ENCODE measurements around the gene RAPGEF2.

Gene RAPGEF2

DNA sequence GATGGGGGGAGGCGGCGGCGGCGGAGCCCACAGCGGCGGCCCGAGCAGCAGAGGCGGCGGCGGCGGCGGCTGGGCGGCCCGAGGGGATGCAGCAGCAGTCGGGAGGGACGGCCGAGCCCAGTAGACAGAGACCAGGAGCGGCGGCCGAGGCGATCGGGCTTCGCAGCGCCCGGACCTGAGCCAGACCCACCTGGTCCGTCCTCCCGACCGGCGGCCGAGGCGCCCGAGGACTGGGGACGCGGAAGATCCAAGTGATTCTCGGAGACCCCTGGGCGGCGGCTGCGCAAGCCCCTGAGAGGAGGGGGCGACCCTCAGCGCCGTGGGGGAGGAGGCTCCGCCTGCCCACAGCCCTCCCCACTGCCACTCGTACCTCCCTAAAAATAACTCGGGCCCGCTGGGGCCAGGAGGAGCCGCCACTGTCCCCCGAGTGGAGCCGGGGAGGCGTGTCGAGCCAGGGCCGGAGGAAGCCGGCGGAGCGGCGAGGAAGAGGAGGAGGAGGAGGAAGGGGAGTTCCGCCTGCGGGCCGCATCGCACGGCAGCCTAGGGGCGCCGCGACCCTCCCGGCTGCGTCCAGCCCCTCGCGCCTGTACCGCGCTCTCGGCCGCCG lies 608 bp downstream of the RAPGEF2 start (continued):
- no peak for TF ChIP-seq ZSCAN4 (tag by site-specific recombination; IDR thresholded peaks at IDR 0.05)
- TF ChIP-seq ZFP3 (tag by site-specific recombination; IDR thresholded peaks at IDR 0.05; ENCODE audit: low read depth) = no peak
- TF ChIP-seq SP2 (tag by site-specific recombination; IDR thresholded peaks at IDR 0.05) = peak; percentile 34
- TF ChIP-seq, protein P1, sequence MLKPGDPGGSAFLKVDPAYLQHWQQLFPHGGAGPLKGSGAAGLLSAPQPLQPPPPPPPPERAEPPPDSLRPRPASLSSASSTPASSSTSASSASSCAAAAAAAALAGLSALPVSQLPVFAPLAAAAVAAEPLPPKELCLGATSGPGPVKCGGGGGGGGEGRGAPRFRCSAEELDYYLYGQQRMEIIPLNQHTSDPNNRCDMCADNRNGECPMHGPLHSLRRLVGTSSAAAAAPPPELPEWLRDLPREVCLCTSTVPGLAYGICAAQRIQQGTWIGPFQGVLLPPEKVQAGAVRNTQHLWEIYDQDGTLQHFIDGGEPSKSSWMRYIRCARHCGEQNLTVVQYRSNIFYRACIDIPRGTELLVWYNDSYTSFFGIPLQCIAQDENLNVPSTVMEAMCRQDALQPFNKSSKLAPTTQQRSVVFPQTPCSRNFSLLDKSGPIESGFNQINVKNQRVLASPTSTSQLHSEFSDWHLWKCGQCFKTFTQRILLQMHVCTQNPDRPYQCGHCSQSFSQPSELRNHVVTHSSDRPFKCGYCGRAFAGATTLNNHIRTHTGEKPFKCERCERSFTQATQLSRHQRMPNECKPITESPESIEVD (tag by site-specific recombination; IDR thresholded peaks at IDR 0.05) = no peak
- TF ChIP-seq SP7 (tag by site-specific recombination; IDR thresholded peaks at IDR 0.05) = no peak
- TF ChIP-seq GLIS2 (tag by site-specific recombination; IDR thresholded peaks at IDR 0.05) = peak; percentile 46; the same call in 1 of the 2 replicates
- TF ChIP-seq ZNF18 (tag by site-specific recombination; IDR thresholded peaks at IDR 0.05) = no peak
- no peak for TF ChIP-seq KLF16 (tag by site-specific recombination; IDR thresholded peaks at IDR 0.05)
- TF ChIP-seq, protein P2, sequence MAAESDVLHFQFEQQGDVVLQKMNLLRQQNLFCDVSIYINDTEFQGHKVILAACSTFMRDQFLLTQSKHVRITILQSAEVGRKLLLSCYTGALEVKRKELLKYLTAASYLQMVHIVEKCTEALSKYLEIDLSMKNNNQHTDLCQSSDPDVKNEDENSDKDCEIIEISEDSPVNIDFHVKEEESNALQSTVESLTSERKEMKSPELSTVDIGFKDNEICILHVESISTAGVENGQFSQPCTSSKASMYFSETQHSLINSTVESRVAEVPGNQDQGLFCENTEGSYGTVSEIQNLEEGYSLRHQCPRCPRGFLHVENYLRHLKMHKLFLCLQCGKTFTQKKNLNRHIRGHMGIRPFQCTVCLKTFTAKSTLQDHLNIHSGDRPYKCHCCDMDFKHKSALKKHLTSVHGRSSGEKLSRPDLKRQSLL (tag by site-specific recombination; IDR thresholded peaks at IDR 0.05) = no peak
- no peak for TF ChIP-seq ZNF324 (tag by site-specific recombination; IDR thresholded peaks at IDR 0.05)
- no peak for TF ChIP-seq PRDM1 (tag by site-specific recombination; IDR thresholded peaks at IDR 0.05)
- no peak for TF ChIP-seq ZNF555 (tag by site-specific recombination; conservative IDR thresholded peaks at IDR 0.05)
- no peak for TF ChIP-seq ZNF654 (tag by site-specific recombination; IDR thresholded peaks at IDR 0.05; ENCODE audit: low read depth)
- peak; percentile 33; the same call in 1 of the 2 replicates for TF ChIP-seq ZXDB (tag by site-specific recombination; IDR thresholded peaks at IDR 0.05)

GRCh38 chr4:159104694-159105414 lies 2.0 kb downstream of the RAPGEF2 start:
- H3K4me1 ChIP-seq (ENCODE audit: control insufficient read depth, insufficient read depth, low read length) = peaks cover 9% of the 10 kb centered on the region
- peak overlapping the region; percentile 76 for H3K4me3 ChIP-seq (ENCODE audit: low read depth, low read length)
- H3K9me3 ChIP-seq (ENCODE audit: control insufficient read depth, insufficient read depth, low read depth, low read length) = no peaks in the 10 kb centered on the region
- H3K36me3 ChIP-seq (ENCODE audit: control insufficient read depth in 2 of 2, insufficient read depth in 1 of 2, low read length in 2 of 2) = no peaks in the 10 kb centered on the region
- CTCF ChIA-PET = no interaction called here
- H3K27ac ChIP-seq (ENCODE audit: extremely low read depth, low read depth, low read length) = peak overlapping the region; percentile 63
- POLR2A ChIA-PET = interaction anchor here (1.0 to 1.1 kb wide), 2 partner anchors 27 to 69 kb away, joined by 3 to 4 read pairs; no protein-coding TSS in a partner anchor
- TF ChIP-seq ZNF366 (tag by site-specific recombination; conservative IDR thresholded peaks at IDR 0.05) (peak; percentile 60), ZBTB1 (tag by site-specific recombination; IDR thresholded peaks at IDR 0.05) (no peak), ZBTB20 (tag by site-specific recombination; IDR thresholded peaks at IDR 0.05) (no peak; the same call in 1 of the 2 replicates), ZNF433 (tag by site-specific recombination; IDR thresholded peaks at IDR 0.05; ENCODE audit: low read depth) (no peak), ZNF660 (tag by site-specific recombination; IDR thresholded peaks at IDR 0.05) (0 out of 2 replicates have a peak, but pooled peaks have one; percentile 40), ZFP3 (tag by site-specific recombination; IDR thresholded peaks at IDR 0.05; ENCODE audit: low read depth) (no peak), SP3 (tag by site-specific recombination; IDR thresholded peaks at IDR 0.05) (no peak), ZNF510 (tag by site-specific recombination; IDR thresholded peaks at IDR 0.05; ENCODE audit: insufficient replicate concordance) (no peak), ZXDB (tag by site-specific recombination; IDR thresholded peaks at IDR 0.05) (peak; percentile 17; the same call in 1 of the 2 replicates), ZNF621 (tag by site-specific recombination; IDR thresholded peaks at IDR 0.05) (no peak), ZNF335 (tag by site-specific recombination; conservative IDR thresholded peaks at IDR 0.05) (peak; percentile 72), ZNF600 (tag by site-specific recombination; IDR thresholded peaks at IDR 0.05) (peak; percentile 75; the same call in 1 of the 2 replicates), ZNF571 (tag by site-specific recombination; IDR thresholded peaks at IDR 0.05) (no peak), ZNF155 (tag by site-specific recombination; IDR thresholded peaks at IDR 0.05) (no peak), ZFP37 (tag by site-specific recombination; IDR thresholded peaks at IDR 0.05) (0 out of 2 replicates have a peak, but pooled peaks have one; percentile 17)
- TF ChIP-seq, protein P3, sequence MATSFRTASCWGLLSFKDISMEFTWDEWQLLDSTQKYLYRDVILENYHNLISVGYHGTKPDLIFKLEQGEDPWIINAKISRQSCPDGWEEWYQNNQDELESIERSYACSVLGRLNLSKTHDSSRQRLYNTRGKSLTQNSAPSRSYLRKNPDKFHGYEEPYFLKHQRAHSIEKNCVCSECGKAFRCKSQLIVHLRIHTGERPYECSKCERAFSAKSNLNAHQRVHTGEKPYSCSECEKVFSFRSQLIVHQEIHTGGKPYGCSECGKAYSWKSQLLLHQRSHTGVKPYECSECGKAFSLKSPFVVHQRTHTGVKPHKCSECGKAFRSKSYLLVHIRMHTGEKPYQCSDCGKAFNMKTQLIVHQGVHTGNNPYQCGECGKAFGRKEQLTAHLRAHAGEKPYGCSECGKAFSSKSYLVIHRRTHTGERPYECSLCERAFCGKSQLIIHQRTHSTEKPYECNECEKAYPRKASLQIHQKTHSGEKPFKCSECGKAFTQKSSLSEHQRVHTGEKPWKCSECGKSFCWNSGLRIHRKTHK (tag by site-specific recombination; IDR thresholded peaks at IDR 0.05) = no peak

Data from HEK293 (cell line).